GM13976 (cell line): Measurements from ENCODE around the gene SPDL1.

Experiments
- DNase-seq: peaks from one replicate; pipeline ENCODE4 v3.0.0; 2012; ENCODE audit warnings: low spot score
- in situ Hi-C: fragments of 300-500 bp; cut with MboI; formaldehyde crosslinking; loops from one replicate; pipeline ENCODE4 v1.12.0; 2022; ENCODE audit warnings: low sequenced_read_pairs, mixed read lengths, inconsistent platforms; ENCODE audit not compliant: unreplicated experiment
- TF ChIP-seq, protein P1 (sequence below): IDR thresholded peaks from 2 replicates; pipeline ENCODE4 v1.5.1; 2012; ENCODE audit warnings: borderline replicate concordance, mild to moderate bottlenecking; ENCODE audit not compliant: insufficient read depth; ENCODE audit errors: extremely low read depth, missing control alignments, control extremely low read depth

The SPDL1 gene

GRCh38 chr5:169583424-169584220 is at the start of gene SPDL1:
Gene SPDL1 (plus strand): TSS chr5:169583773. CDS start chr5:169588417, 4,644 bp downstream.
- TF ChIP-seq, protein P1, sequence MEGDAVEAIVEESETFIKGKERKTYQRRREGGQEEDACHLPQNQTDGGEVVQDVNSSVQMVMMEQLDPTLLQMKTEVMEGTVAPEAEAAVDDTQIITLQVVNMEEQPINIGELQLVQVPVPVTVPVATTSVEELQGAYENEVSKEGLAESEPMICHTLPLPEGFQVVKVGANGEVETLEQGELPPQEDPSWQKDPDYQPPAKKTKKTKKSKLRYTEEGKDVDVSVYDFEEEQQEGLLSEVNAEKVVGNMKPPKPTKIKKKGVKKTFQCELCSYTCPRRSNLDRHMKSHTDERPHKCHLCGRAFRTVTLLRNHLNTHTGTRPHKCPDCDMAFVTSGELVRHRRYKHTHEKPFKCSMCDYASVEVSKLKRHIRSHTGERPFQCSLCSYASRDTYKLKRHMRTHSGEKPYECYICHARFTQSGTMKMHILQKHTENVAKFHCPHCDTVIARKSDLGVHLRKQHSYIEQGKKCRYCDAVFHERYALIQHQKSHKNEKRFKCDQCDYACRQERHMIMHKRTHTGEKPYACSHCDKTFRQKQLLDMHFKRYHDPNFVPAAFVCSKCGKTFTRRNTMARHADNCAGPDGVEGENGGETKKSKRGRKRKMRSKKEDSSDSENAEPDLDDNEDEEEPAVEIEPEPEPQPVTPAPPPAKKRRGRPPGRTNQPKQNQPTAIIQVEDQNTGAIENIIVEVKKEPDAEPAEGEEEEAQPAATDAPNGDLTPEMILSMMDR = no peak
- peak; percentile 94 for DNase-seq
- in situ Hi-C loops = loop anchor here (25.0 kb wide), 1 partner anchor 596 kb away; no protein-coding TSS in a partner anchor

- no peak for DNase-seq
- in situ Hi-C loops = no loop called here
- TF ChIP-seq, protein P1 = no peak
Observed at GRCh38 chr5:169534311-169534880, 49.2 kb upstream of the SPDL1 start.

GRCh38 chr5:169534939-169535338 is 48.6 kb upstream of the SPDL1 start:
- DNase-seq = no peak
- TF ChIP-seq, protein P1 = no peak
- in situ Hi-C loops = no loop called here

- TF ChIP-seq, protein P1 = no peak
- DNase-seq = no peak
- in situ Hi-C loops = no loop called here
Observed at GRCh38 chr5:169538944-169539343, 44.6 kb upstream of the SPDL1 start.

- no peak for DNase-seq
- in situ Hi-C loops = no loop called here
- TF ChIP-seq, protein P1 = no peak
Observed at GRCh38 chr5:169542811-169543210, 40.8 kb upstream of the SPDL1 start.

GRCh38 chr5:169544264-169544950 is 39.2 kb upstream of the SPDL1 start:
- no peak for DNase-seq
- TF ChIP-seq, protein P1 = no peak
- in situ Hi-C loops = no loop called here
